GM12878 (cell line): ENCODE data around the gene PMP22. TPM values are rescaled to one million over a fixed set of nuclear protein-coding genes. Genes with fewer than 3 reads are reported as not detected.

Experiments used
- ATAC-seq: fragments of 200-7000 bp; cut with Tn5 transposase; 3 replicates; pipeline ENCODE4 v1.9.1; 2020; ENCODE audit warnings: mild to moderate bottlenecking, moderate library complexity
- BruUV-seq: library from RNA; stranded (reverse); fragments of 400-500 nt; replicated peaks from 2 replicates; lab custom pipeline; 2021; lab: Mats Ljungman, UMichigan
- CTCF ChIA-PET: fragments of 300-600 bp; sonication (Branson Sonifier 250); formaldehyde crosslinking; extraction: SDS; loops from one replicate; lab custom pipeline; 2021; ENCODE audit warnings: inconsistent platforms; lab: Yijun Ruan, JAX
- POLR2A ChIA-PET: fragments of 350-600 bp; formaldehyde crosslinking; extraction: SDS; loops from one replicate; lab custom pipeline; 2021; ENCODE audit warnings: inconsistent platforms; lab: Charles Lee
- RAD21 ChIA-PET: fragments of 300-600 bp; sonication (Branson Sonifier 250); formaldehyde crosslinking; loops from one replicate; lab custom pipeline; 2023; ENCODE audit warnings: antibody characterized with exemption; ENCODE audit not compliant: unreplicated experiment; lab: Charles Lee
- SMC1A ChIA-PET: fragments of 300-600 bp; sonication (Branson Sonifier 250); formaldehyde crosslinking; loops from one replicate; lab custom pipeline; 2023; ENCODE audit not compliant: unreplicated experiment, uncharacterized antibody; lab: Charles Lee
- DNase-seq: peaks from one replicate; pipeline ENCODE4 v3.0.0-alpha.2; 2011; ENCODE audit warnings: low read depth, low spot score
- FAIRE-seq: peaks from 3 replicates; lab custom pipeline; 2011; peaks lifted over from hg19 to GRCh38; lab: Jason Lieb, UNC
- H2AFZ ChIP-seq: 2 replicates; pipeline ENCODE4 v1.6.0; 2011; ENCODE audit warnings: low read depth, low read length, control low read depth; ENCODE audit not compliant: control insufficient read depth
- H3K27ac ChIP-seq: 2 replicates; pipeline ENCODE4 v1.5.1; 2011; ENCODE audit warnings: control low read depth; ENCODE audit not compliant: control insufficient read depth, insufficient read depth
- H3K27me3 ChIP-seq, 2 experiments: replicated peaks in 1 of 2; 2 replicates each; pipeline versions ENCODE4 v1.6.0 to v1.6.1; 2011; ENCODE audit warnings: low read length in 1 of 2; ENCODE audit not compliant: control insufficient read depth in 2 of 2, insufficient read depth in 2 of 2
- H3K36me3 ChIP-seq, 2 experiments: 2 replicates each; pipeline ENCODE4 v1.5.1; 2011; ENCODE audit warnings: low read length in 1 of 2; ENCODE audit not compliant: control insufficient read depth in 2 of 2, insufficient read depth in 2 of 2
- H3K4me1 ChIP-seq: 2 replicates; pipeline ENCODE4 v1.6.1; 2011; ENCODE audit warnings: mild to moderate bottlenecking, low read length, moderate library complexity, mixed read lengths; ENCODE audit not compliant: control insufficient read depth, insufficient read depth
- H3K4me2 ChIP-seq: 2 replicates; pipeline ENCODE4 v1.6.0; 2011; ENCODE audit warnings: control low read depth; ENCODE audit not compliant: control insufficient read depth, insufficient read depth
- H3K4me3 ChIP-seq: fragments of 200-600 bp; sonication (generic); 2 replicates; pipeline ENCODE4 v1.5.1; 2016
- H3K79me2 ChIP-seq: 2 replicates; pipeline ENCODE4 v1.6.0; 2011; ENCODE audit warnings: low read length; ENCODE audit not compliant: control insufficient read depth, insufficient read depth
- H3K9ac ChIP-seq: 2 replicates; pipeline ENCODE4 v1.8.0; 2011; ENCODE audit warnings: low read length, control low read depth, mixed read lengths; ENCODE audit not compliant: control insufficient read depth, insufficient read depth
- H3K9me3 ChIP-seq: replicated peaks from 3 replicates; pipeline ENCODE4 v1.5.1; 2011; ENCODE audit warnings: mild to moderate bottlenecking, low read length; ENCODE audit not compliant: control insufficient read depth, insufficient read depth
- H4K20me1 ChIP-seq: 2 replicates; pipeline ENCODE4 v1.6.0; 2011; ENCODE audit not compliant: control insufficient read depth, insufficient read depth
- SMARCA5 ChIP-seq: fragments of 450-650 bp; IDR thresholded peaks from 2 replicates; pipeline ENCODE4 v1.6.1; 2017; ENCODE audit warnings: mild to moderate bottlenecking
- SP1 ChIP-seq: IDR thresholded peaks from one replicate; pipeline ENCODE4 v1.6.1; 2011; ENCODE audit warnings: low read depth, low read length
- STAT1 ChIP-seq: fragments of 450-650 bp; conservative IDR thresholded peaks from 2 replicates; pipeline ENCODE4 v1.6.1; 2014; ENCODE audit warnings: antibody characterized with exemption, mild to moderate bottlenecking
- TCF12 ChIP-seq: IDR thresholded peaks from 2 replicates; pipeline ENCODE4 v1.6.1; 2011; ENCODE audit warnings: low read depth, mild to moderate bottlenecking, low read length
- ZBED1 ChIP-seq: IDR thresholded peaks from 2 replicates; pipeline ENCODE4 v1.6.1; 2016; ENCODE audit warnings: borderline replicate concordance
- WGBS: methylation state at CpG from one replicate; pipeline ENCODE4 v1.1.6; 2016; ENCODE audit warnings: low lambda C conversion rate; ENCODE audit not compliant: insufficient replicate concordance, insufficient coverage; ENCODE audit errors: missing lambda C conversion rate; 5-methylcytosine and 5-hydroxymethylcytosine counted together
- in situ Hi-C: fragments of 300-500 bp; cut with MboI; formaldehyde crosslinking; loops from 9 replicates; pipeline ENCODE4 v1.14.3; 2018; ENCODE audit warnings: mixed read lengths
- intact Hi-C: fragments of 100-400 bp; cut with micrococcal nuclease; formaldehyde crosslinking; loops from one replicate; pipeline ENCODE4 v1.14.2; 2022; ENCODE audit not compliant: unreplicated experiment
- polyA plus RNA-seq, 11 experiments: library from polyadenylated mRNA; depleted of rRNA in 4 of 11; unstranded in 6 of 11; stranded (reverse) in 5 of 11; fragments of >200 nt; fragmentation: Nextera tagmentation in 4 of 11; fragmentation: Illumina TruSeq in 1 of 11; extraction: Ambion mirVana in 4 of 11; extraction: Trizol in 1 of 11; gene quantifications; 1 replicate in 1 of 11; 2 replicates in 10 of 11; pipeline versions ENCODE4 v1.2.1 to v1.2.3, GENCODE V29; 2011 to 2016; ENCODE audit warnings: inconsistent platforms in 2 of 11, missing spikeins in 2 of 11, low read depth in 1 of 11
- total RNA-seq, 4 experiments: library from RNA; depleted of rRNA in 3 of 4; stranded (reverse); fragments of >200 nt in 3 of 4; fragmentation: Illumina TruSeq in 1 of 4; extraction: Trizol in 1 of 4; gene quantifications; 2 replicates each; pipeline versions ENCODE4 v1.2.1 to v1.2.3, GENCODE V29; 2013 to 2021
- TF ChIP-seq, protein P1 (sequence below): fragments of 450-650 bp; IDR thresholded peaks from 2 replicates; pipeline ENCODE4 v1.6.1; 2017; ENCODE audit warnings: mild to moderate bottlenecking, moderate library complexity
- TF ChIP-seq, protein P2 (sequence below): fragments of 450-650 bp; IDR thresholded peaks from 2 replicates; pipeline ENCODE4 v1.6.1; 2016; ENCODE audit warnings: mild to moderate bottlenecking

PMP22 gene
- total and polyA plus RNA-seq, 10 of the 15 experiments (the other 5 are each of a cell fraction or from before 2014, with no cell fraction given): 0.59 TPM; not detected in 9

DNA sequence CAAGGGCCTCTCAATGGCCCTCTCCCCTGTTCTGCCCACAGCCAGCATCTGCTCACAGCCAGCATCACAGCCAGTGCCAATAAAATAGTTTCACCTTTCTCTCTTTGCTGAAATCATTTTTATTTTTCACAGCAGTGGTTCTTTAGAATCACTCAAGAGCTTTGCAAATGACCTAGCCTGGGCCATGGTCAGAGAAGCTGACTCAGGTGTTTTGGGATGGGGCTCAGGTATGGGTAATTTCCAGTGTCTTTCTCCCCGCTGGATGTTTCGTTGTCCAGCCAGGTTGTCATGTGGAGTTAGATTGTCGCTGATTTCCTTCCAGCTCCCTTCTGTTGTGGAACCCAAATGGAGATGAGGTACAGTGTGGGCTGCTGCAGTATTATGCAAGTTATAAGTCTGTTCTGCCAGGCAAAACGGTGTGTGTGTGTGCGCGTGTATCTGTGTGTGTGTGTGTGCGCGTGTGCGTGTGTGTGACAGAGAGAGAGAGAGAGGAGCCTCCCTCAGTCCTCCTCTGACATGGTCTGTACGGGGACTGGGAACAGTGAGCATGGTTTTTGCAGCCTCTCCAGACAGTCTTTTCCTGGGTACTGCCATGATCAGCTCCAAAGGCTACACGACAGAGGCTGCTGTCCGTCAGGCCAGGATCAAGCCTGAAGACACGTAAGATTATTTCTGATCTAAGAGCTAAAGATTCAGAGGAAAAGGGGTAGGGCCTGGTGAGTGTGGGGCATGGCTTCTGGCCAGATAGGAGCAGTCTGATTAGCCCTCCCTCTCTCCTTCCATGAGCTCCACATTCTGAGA is 1.4 kb upstream of the PMP22 start:
- ATAC-seq (no peak), DNase-seq (no peak), FAIRE-seq (no peak)
- Histone ChIP-seq H3K36me3 (no peaks in the 10 kb centered on the region), H3K9ac (no peak overlapping the region), H3K4me1 (no peaks in the 10 kb centered on the region), H3K9me3 (no peaks in the 10 kb centered on the region), H3K27me3 (peaks cover 0 to 2% of the 10 kb centered on the region in 2 experiments; a peak in 3 of 4 replicates), H3K79me2 (no peaks in the 10 kb centered on the region), H3K27ac (no peak overlapping the region), H3K4me2 (no peak overlapping the region), H3K4me3 (no peak overlapping the region), H4K20me1 (no peaks in the 10 kb centered on the region), H2AFZ (no peak overlapping the region)
- ChIA-PET RAD21 (no interaction called here), POLR2A (no interaction called here), SMC1A (no interaction called here), CTCF (no interaction called here)
- in situ Hi-C loops: loop anchor here (25.0 kb wide), 1 partner anchor 721 kb away; the partner anchor contains the start of genes TTC19 and ZSWIM7
- WGBS: 63% methylated on average over 13 of the region's 13 CpGs
- TF ChIP-seq SMARCA5: no peak
- no peak for TF ChIP-seq ZBED1
- TF ChIP-seq, protein P1, sequence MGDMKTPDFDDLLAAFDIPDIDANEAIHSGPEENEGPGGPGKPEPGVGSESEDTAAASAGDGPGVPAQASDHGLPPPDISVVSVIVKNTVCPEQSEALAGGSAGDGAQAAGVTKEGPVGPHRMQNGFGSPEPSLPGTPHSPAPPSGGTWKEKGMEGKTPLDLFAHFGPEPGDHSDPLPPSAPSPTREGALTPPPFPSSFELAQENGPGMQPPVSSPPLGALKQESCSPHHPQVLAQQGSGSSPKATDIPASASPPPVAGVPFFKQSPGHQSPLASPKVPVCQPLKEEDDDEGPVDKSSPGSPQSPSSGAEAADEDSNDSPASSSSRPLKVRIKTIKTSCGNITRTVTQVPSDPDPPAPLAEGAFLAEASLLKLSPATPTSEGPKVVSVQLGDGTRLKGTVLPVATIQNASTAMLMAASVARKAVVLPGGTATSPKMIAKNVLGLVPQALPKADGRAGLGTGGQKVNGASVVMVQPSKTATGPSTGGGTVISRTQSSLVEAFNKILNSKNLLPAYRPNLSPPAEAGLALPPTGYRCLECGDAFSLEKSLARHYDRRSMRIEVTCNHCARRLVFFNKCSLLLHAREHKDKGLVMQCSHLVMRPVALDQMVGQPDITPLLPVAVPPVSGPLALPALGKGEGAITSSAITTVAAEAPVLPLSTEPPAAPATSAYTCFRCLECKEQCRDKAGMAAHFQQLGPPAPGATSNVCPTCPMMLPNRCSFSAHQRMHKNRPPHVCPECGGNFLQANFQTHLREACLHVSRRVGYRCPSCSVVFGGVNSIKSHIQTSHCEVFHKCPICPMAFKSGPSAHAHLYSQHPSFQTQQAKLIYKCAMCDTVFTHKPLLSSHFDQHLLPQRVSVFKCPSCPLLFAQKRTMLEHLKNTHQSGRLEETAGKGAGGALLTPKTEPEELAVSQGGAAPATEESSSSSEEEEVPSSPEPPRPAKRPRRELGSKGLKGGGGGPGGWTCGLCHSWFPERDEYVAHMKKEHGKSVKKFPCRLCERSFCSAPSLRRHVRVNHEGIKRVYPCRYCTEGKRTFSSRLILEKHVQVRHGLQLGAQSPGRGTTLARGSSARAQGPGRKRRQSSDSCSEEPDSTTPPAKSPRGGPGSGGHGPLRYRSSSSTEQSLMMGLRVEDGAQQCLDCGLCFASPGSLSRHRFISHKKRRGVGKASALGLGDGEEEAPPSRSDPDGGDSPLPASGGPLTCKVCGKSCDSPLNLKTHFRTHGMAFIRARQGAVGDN: no peak
- TF ChIP-seq, protein P2, sequence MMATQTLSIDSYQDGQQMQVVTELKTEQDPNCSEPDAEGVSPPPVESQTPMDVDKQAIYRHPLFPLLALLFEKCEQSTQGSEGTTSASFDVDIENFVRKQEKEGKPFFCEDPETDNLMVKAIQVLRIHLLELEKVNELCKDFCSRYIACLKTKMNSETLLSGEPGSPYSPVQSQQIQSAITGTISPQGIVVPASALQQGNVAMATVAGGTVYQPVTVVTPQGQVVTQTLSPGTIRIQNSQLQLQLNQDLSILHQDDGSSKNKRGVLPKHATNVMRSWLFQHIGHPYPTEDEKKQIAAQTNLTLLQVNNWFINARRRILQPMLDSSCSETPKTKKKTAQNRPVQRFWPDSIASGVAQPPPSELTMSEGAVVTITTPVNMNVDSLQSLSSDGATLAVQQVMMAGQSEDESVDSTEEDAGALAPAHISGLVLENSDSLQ: no peak
- no peak for TF ChIP-seq SP1
- no peak for TF ChIP-seq STAT1
- no peak for TF ChIP-seq TCF12
- intact Hi-C loops: no loop called here
- BruUV-seq: no TSS peak
